ENCODE results near the gene MTTP. TPM values are rescaled to one million over a fixed set of nuclear protein-coding genes. Genes with fewer than 3 reads are reported as not detected.

Gene MTTP
- polyA plus RNA-seq, 1 donor (not counting 4 experiments of a cell fraction or from before 2014, with no cell fraction given), result 0.05 TPM

DNA sequence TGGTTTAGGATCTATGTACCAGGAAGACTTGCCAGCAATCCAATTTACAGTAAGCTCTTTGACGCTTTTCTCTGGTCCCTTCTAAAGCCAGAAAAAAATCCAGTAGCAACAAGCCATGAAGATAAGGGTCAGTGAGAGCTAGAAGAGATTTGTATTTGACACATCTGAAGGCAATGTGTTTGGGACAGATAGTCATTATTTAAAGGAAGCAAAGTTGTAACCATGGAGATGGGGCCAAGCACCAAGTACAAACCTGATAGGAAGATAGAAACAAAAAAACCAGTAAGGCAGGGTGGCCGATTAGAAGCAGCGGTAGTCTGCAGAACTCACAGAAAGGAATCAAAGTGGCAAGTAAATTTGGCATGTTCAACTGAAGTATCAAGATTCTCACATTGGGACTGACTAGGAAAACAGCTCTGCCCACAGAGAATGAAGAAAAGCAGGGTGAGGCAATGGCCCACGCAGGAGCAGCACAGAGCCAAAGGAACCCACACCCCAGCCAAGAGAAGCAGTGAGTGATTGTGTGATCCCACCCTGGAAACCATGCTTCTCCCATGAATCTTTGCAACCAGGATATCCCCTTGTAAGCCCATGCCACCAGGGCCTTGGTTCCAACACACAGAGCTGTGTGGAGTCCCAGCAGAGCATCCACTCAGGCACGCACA is 95.9 kb downstream of the MTTP start:
- Histone ChIP-seq H3K27ac (ENCODE audit: control insufficient read depth, insufficient read depth, low read length) (no peak overlapping the region), H3K9me3 (ENCODE audit: control insufficient read depth, low read depth, low read length) (no peaks in the 10 kb centered on the region), H3K4me1 (ENCODE audit: control insufficient read depth, extremely low read depth, insufficient read depth, low read length) (no peaks in the 10 kb centered on the region), H3K9ac (ENCODE audit: control insufficient read depth, extremely low read depth, insufficient read depth, low read length) (no peak overlapping the region), H3K4me3 (ENCODE audit: control insufficient read depth in 2 of 3, extremely low read depth in 1 of 3, insufficient read depth in 2 of 3, low read depth in 1 of 3, low read length in 3 of 3) (no peak overlapping the region), H3K36me3 (ENCODE audit: control insufficient read depth in 2 of 2, extremely low read depth in 1 of 2, insufficient read depth in 2 of 2, low read length in 2 of 2) (no peaks in the 10 kb centered on the region), H3K9me1 (ENCODE audit: control insufficient read depth, extremely low read depth, insufficient read depth, low read length) (no peaks in the 10 kb centered on the region), H2AFZ (ENCODE audit: control insufficient read depth, low read length) (no peak overlapping the region), H3K27me3 (ENCODE audit: control insufficient read depth, extremely low read depth, insufficient read depth, low read length) (no peaks in the 10 kb centered on the region), H4K20me1 (ENCODE audit: control insufficient read depth, extremely low read depth, insufficient read depth, low read length) (no peaks in the 10 kb centered on the region), H3K4me2 (ENCODE audit: control insufficient read depth, extremely low read depth, insufficient read depth, low read depth, low read length) (no peak overlapping the region), H3K79me2 (ENCODE audit: control insufficient read depth, insufficient read depth, low read length) (no peaks in the 10 kb centered on the region)
- TF ChIP-seq, protein P1, sequence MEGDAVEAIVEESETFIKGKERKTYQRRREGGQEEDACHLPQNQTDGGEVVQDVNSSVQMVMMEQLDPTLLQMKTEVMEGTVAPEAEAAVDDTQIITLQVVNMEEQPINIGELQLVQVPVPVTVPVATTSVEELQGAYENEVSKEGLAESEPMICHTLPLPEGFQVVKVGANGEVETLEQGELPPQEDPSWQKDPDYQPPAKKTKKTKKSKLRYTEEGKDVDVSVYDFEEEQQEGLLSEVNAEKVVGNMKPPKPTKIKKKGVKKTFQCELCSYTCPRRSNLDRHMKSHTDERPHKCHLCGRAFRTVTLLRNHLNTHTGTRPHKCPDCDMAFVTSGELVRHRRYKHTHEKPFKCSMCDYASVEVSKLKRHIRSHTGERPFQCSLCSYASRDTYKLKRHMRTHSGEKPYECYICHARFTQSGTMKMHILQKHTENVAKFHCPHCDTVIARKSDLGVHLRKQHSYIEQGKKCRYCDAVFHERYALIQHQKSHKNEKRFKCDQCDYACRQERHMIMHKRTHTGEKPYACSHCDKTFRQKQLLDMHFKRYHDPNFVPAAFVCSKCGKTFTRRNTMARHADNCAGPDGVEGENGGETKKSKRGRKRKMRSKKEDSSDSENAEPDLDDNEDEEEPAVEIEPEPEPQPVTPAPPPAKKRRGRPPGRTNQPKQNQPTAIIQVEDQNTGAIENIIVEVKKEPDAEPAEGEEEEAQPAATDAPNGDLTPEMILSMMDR (optimal IDR thresholded peaks at IDR 0.05 in 1 of 3, IDR thresholded peaks at IDR 0.05 in 1 of 3, conservative IDR thresholded peaks at IDR 0.05 in 1 of 3; ENCODE audit: extremely low read depth in 1 of 3, insufficient read depth in 2 of 3, low read length in 3 of 3), result no peak
- TF ChIP-seq EZH2 (IDR thresholded peaks at IDR 0.05; ENCODE audit: low read length), result no peak
- DNase-seq (ENCODE audit: low read depth, low spot score) (no peak), FAIRE-seq (no peak)
- dilution Hi-C loops (cut with MboI; ENCODE audit: extremely low pct_ligation_motif_present, low sequenced_read_pairs), result no loop called here

Other genes with a start within 250 kb of the MTTP start
- 0.03 TPM in 1 of 3 replicates, not detected in the others for gene ADH1C, start 222.1 kb upstream of the MTTP start, polyA plus RNA-seq
- gene ADH7, start 139.5 kb upstream of the MTTP start, polyA plus RNA-seq, result 0.16 to 2.2 TPM (median 0.56 TPM) in 3 replicates
- not detected in 3 replicates for gene C4orf17, start 63.8 kb upstream of the MTTP start, polyA plus RNA-seq
- gene TRMT10A, start 10.8 kb upstream of the MTTP start, polyA plus RNA-seq, result 5.1 to 8.2 TPM (median 6.4 TPM) in 3 replicates
- gene C4orf54, start 83.0 kb downstream of the MTTP start, polyA plus RNA-seq, result 0.01 to 0.03 TPM in 2 of 3 replicates, not detected in the other
- gene DAPP1, start 242.0 kb downstream of the MTTP start, polyA plus RNA-seq, result 70.1 to 80.3 TPM (median 73.1 TPM) in 3 replicates

All from keratinocyte (primary cell).